Urinary bladder (tissue), 4 donors: Measurements from ENCODE around the gene ENDOD1. TPM values are rescaled to one million over a fixed set of nuclear protein-coding genes. Genes with fewer than 3 reads are reported as not detected.

Experiments
- DNase-seq: peaks from one replicate; pipeline ENCODE4 v3.0.0-alpha.2; 2015; ENCODE audit errors: extremely low spot score
- H3K27ac ChIP-seq: one replicate; pipeline ENCODE4 v1.5.1; 2013; ENCODE audit warnings: low read depth, mild to moderate bottlenecking, moderate library complexity
- H3K36me3 ChIP-seq: one replicate; pipeline ENCODE4 v1.6.1; 2013; ENCODE audit warnings: mild to moderate bottlenecking, moderate library complexity; ENCODE audit not compliant: insufficient read depth
- H3K4me1 ChIP-seq: one replicate; pipeline ENCODE4 v1.6.1; 2013; ENCODE audit warnings: mild to moderate bottlenecking, moderate library complexity; ENCODE audit not compliant: insufficient read depth
- H3K4me3 ChIP-seq: one replicate; pipeline ENCODE4 v1.5.1; 2013; ENCODE audit warnings: low read depth, low read length
- WGBS: extraction: QIAGEN DNeasy Blood & Tissue Kit; methylation state at CpG from one replicate; pipeline ENCODE4 v1.1.7; 2013; 5-methylcytosine and 5-hydroxymethylcytosine counted together
- polyA plus RNA-seq: library from polyadenylated mRNA; stranded (reverse); fragments of 200-250 nt; gene quantifications from one replicate; pipeline ENCODE4 v1.2.3, GENCODE V29; 2013
- total RNA-seq: library from RNA; depleted of rRNA; stranded (reverse); fragments of >200 nt; gene quantifications from one replicate; pipeline ENCODE4 v1.2.3, GENCODE V29; 2014
- donor health status: healthy with polysubstance abuse.
- donor health status: healthy.

ENDOD1 gene
- total and polyA plus RNA-seq, 2 donors: 23.9 to 34.3 TPM

- no peak for DNase-seq
- H3K27ac ChIP-seq: peak overlapping the region; percentile 99
- no peaks in the 10 kb centered on the region for H3K36me3 ChIP-seq
- H3K4me3 ChIP-seq: peak overlapping the region; percentile 81
- WGBS: under 1% methylated on average over 98 of the region's 98 CpGs
- H3K4me1 ChIP-seq: no peaks in the 10 kb centered on the region
Observed at GRCh38 chr11:95067039-95067840, 22.4 kb upstream of the ENDOD1 start.

- Histone ChIP-seq H3K27ac (peak overlapping the region; percentile 99), H3K36me3 (no peaks in the 10 kb centered on the region), H3K4me1 (no peaks in the 10 kb centered on the region), H3K4me3 (peak overlapping the region; percentile 81)
- 0% methylated on average over 16 of the region's 16 CpGs for WGBS
- DNase-seq: no peak
Observed at GRCh38 chr11:95067841-95068219, 21.8 kb upstream of the ENDOD1 start.

- WGBS: 7% methylated on average over 5 of the region's 5 CpGs
Observed at GRCh38 chr11:95068549-95068948, 21.1 kb upstream of the ENDOD1 start.

GRCh38 chr11:95070471-95070870 lies 19.2 kb upstream of the ENDOD1 start:
- Histone ChIP-seq H3K36me3 (no peaks in the 10 kb centered on the region), H3K4me1 (peaks cover 1% of the 10 kb centered on the region), H3K27ac (no peak overlapping the region), H3K4me3 (no peak overlapping the region)
- DNase-seq: no peak
- 93% methylated on average over 1 of the region's 1 CpG for WGBS

More at GRCh38 chr11:95068549-95068948, 21.1 kb upstream of the ENDOD1 start:
- Histone ChIP-seq H3K27ac (no peak overlapping the region), H3K4me3 (peak overlapping the region; percentile 81), H3K36me3 (no peaks in the 10 kb centered on the region), H3K4me1 (no peaks in the 10 kb centered on the region)
- DNase-seq: peak; percentile 91

- Histone ChIP-seq H3K4me3 (no peak overlapping the region), H3K36me3 (no peaks in the 10 kb centered on the region), H3K4me1 (peaks cover 3% of the 10 kb centered on the region), H3K27ac (no peak overlapping the region)
- DNase-seq: no peak
Observed at GRCh38 chr11:95072948-95073347, 16.7 kb upstream of the ENDOD1 start.

GRCh38 chr11:95074792-95075563 lies 14.7 kb upstream of the ENDOD1 start:
- Histone ChIP-seq H3K4me3 (no peak overlapping the region), H3K36me3 (no peaks in the 10 kb centered on the region), H3K27ac (no peak overlapping the region), H3K4me1 (peaks cover 3% of the 10 kb centered on the region)
- no peak for DNase-seq
- WGBS: 45% methylated on average over 8 of the region's 8 CpGs

GRCh38 chr11:95076416-95076815 lies 13.2 kb upstream of the ENDOD1 start:
- 17% methylated on average over 1 of the region's 1 CpG for WGBS
- peaks cover 3% of the 10 kb centered on the region for H3K4me1 ChIP-seq
- no peak overlapping the region for H3K4me3 ChIP-seq
- no peaks in the 10 kb centered on the region for H3K36me3 ChIP-seq
- no peak for DNase-seq
- no peak overlapping the region for H3K27ac ChIP-seq

GRCh38 chr11:95076981-95077380 lies 12.7 kb upstream of the ENDOD1 start:
- peaks cover 3% of the 10 kb centered on the region for H3K4me1 ChIP-seq
- no peak for DNase-seq
- H3K4me3 ChIP-seq: no peak overlapping the region
- no peak overlapping the region for H3K27ac ChIP-seq
- no peaks in the 10 kb centered on the region for H3K36me3 ChIP-seq

- Histone ChIP-seq H3K4me1 (peaks cover 3% of the 10 kb centered on the region), H3K36me3 (no peaks in the 10 kb centered on the region)
Observed at GRCh38 chr11:95078526-95078925, 11.1 kb upstream of the ENDOD1 start.

GRCh38 chr11:95081010-95081409 lies 8.6 kb upstream of the ENDOD1 start:
- no peak for DNase-seq
- H3K4me3 ChIP-seq: no peak overlapping the region
- H3K36me3 ChIP-seq: no peaks in the 10 kb centered on the region
- 64% methylated on average over 5 of the region's 5 CpGs for WGBS
- H3K27ac ChIP-seq: no peak overlapping the region
- H3K4me1 ChIP-seq: peaks cover 2% of the 10 kb centered on the region

More at GRCh38 chr11:95078526-95078925, 11.1 kb upstream of the ENDOD1 start:
- no peak for DNase-seq
- Histone ChIP-seq H3K4me3 (no peak overlapping the region), H3K27ac (no peak overlapping the region)
- whole genome bisulfite sequencing: 82% methylated on average over 1 of the region's 1 CpG

GRCh38 chr11:95081412-95081811 lies 8.2 kb upstream of the ENDOD1 start:
- WGBS: 50% methylated on average over 4 of the region's 4 CpGs
- Histone ChIP-seq H3K36me3 (no peaks in the 10 kb centered on the region), H3K4me3 (no peak overlapping the region), H3K4me1 (peaks cover 2% of the 10 kb centered on the region), H3K27ac (no peak overlapping the region)
- DNase-seq: no peak

- no peak overlapping the region for H3K4me3 ChIP-seq
- no peaks in the 10 kb centered on the region for H3K36me3 ChIP-seq
- H3K4me1 ChIP-seq: no peaks in the 10 kb centered on the region
- DNase-seq: no peak
- H3K27ac ChIP-seq: no peak overlapping the region
- WGBS: 86% methylated on average over 2 of the region's 2 CpGs
Observed at GRCh38 chr11:95082576-95083001, 7.1 kb upstream of the ENDOD1 start.

GRCh38 chr11:95084509-95084908 lies 5.1 kb upstream of the ENDOD1 start:
- Histone ChIP-seq H3K4me3 (no peak overlapping the region), H3K27ac (no peak overlapping the region), H3K4me1 (no peaks in the 10 kb centered on the region), H3K36me3 (no peaks in the 10 kb centered on the region)
- DNase-seq: no peak
